Inflammatory macrophage treated with lipopolysaccharide for 1 hour (primary cell): ENCODE data around the gene RAE1.

ENCODE experiments used
- DNase-seq, 2 donors: peaks; one replicate each; pipeline ENCODE4 v3.0.0-alpha.2; 2020 to 2022

RAE1 gene

DNA sequence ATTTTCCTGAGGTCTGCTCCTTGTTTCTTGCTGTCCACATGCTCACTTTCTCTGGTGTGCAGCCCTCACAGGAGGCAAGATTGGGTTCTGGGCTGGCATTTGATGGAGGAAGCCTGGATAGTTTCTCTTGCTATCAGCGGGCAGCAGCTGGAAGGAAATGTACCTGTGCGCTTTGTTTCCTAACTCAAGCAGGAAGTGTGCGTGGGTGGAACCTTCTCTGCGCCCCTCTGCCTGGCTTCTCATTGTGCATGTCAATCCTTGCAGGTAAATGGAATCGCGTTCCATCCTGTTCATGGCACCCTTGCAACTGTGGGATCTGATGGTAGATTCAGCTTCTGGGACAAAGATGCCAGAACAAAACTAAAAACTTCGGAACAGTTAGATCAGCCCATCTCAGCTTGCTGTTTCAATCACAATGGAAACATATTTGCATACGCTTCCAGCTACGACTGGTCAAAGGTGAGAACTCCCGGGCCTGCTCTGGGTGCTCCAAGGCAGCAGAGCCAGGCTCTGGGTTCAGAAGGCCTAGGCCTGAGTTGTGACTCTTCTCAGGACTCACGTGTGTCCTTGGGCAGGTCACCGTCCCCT is 23.4 kb downstream of the RAE1 start:
- no peak for DNase-seq

DNA sequence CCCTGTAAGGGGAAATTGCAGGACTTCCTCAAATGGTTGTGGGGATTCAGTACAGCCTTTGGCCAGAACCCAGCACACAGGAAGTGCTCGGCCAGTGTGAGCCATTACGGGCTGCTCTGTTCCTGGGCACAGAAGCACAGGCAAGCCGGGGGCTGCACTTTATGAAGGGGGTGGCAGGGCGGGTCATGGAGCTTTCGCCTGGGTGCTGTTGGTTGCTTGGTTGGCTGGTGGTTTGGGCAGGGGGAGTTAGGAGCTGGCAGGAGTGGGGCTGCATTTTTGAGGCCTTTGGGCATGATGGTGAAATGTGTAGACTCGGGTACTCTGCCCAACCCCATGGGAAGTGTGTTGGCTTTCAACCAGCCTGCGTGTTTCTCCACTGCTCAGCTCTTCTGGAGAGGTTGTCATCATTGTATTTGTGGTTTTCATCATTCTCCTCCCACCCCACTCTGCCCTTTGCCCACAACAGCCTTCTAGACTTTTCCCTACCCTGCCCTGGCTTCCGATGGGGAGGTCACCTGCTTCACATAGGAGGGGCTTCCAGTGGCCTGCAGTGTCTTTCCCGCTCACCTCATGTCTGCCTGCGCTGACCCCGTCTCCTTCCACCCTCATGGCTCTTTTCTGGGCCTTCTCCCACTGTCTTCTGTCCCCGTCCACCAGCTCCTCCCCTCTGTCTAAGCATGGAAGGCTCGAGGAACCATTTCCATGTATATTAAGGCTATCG is 24.0 kb downstream of the RAE1 start:
- peak; percentile 80 to 82 for DNase-seq

DNA sequence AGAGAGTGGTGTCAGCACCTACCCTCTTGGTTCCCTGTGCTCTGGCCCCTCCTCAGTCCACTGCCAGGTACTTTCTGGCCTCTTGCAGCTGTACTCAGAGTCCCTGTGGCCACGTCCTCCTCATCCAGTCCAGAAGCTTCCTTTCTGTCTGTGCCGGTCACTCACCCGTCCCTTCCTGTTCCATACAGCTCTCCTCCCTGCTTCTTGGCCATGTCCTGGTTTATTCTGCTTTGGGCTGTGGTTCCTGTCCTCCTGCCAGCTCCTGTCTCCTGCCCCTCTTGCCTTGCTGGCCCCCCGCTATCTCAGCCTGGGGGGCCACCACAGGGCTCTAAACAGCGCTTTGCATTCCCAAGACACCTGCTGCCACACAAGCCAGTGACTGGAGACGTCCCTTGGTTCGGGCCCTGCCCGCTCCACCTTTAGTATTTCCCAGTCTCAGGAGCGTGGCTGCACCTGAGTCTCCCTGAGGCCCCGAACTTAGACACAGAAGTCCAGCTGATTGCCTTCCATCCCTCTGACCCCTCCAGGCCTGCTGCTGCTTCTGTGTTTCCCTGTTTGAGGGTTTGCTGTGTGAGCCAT is 24.7 kb downstream of the RAE1 start:
- DNase-seq, result no peak

- no peak for DNase-seq
Observed at GRCh38 chr20:57377350-57377749, 26.3 kb downstream of the RAE1 start.

DNA sequence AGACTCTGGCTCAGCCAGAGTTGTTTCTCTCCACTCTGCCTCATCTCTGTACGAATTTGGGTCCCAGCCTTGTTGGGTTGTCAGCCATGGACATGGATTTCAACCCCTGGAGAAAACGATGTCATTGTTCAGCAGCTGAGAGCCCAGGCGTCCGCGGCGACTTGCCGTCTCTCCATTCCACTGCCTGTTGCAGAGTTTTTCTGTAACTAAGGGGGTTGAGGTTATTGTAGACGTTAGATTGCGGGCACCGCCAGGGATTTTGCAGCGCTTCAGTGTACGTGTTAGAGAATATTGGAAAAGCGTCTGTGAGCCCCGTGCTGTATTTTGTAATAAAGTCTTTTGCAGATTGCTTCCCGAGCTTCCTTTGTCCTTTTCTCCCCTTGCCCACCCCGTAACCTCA is 27.1 kb downstream of the RAE1 start:
- DNase-seq, result no peak

- DNase-seq, result no peak
Observed at GRCh38 chr20:57378646-57379262, 27.7 kb downstream of the RAE1 start.

DNA sequence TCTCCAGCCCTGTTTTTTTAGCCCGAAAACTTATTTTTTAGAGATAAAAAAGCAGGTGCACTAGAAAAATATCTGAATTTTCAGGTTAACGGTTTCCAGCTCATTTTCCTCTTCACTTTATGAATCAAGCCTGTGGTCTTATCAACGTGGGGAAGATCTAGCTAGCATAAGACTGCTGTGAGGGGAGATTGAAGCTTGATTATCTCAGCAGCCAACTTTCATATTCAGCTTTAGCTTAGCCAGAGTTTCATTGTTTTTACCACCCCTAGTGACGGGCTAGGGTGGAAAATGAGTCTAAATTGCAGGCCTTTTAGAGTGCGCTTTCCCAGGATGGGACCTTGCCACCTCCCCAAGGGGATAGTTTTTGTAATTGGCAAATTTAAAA is 28.2 kb downstream of the RAE1 start:
- DNase-seq, result no peak

DNA sequence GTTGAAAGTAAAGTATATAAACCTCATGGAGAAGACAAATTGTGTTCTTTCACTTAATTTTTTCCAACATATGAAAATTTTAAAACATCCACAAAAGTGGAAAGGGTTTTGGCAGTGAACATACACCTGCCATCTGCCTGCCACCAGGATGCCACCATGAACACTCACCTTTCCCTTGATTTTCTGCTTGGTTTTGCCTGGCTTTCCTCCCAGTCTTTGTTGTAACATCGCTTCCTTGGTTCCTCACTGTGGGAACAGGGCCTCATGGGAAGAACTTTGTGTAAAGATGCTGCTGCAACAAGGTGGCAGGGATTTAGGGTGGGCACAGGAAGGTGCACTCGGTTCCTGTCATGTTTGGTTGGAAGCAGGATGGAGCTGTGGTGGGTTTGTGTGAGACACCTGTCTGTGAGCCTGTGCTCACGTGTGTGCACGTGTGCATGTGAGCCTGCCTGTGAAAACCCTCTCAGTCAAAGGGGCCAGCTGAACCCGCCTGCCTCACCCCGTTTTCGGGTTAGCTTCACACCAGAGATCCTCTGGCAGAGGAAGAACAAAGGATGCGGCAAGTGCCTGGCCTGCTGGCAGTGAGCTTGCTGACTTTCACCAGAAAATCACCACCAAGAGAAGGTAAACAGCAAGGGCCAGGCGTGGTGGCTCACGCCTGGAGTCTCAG is 29.2 kb downstream of the RAE1 start:
- no peak for DNase-seq

DNA sequence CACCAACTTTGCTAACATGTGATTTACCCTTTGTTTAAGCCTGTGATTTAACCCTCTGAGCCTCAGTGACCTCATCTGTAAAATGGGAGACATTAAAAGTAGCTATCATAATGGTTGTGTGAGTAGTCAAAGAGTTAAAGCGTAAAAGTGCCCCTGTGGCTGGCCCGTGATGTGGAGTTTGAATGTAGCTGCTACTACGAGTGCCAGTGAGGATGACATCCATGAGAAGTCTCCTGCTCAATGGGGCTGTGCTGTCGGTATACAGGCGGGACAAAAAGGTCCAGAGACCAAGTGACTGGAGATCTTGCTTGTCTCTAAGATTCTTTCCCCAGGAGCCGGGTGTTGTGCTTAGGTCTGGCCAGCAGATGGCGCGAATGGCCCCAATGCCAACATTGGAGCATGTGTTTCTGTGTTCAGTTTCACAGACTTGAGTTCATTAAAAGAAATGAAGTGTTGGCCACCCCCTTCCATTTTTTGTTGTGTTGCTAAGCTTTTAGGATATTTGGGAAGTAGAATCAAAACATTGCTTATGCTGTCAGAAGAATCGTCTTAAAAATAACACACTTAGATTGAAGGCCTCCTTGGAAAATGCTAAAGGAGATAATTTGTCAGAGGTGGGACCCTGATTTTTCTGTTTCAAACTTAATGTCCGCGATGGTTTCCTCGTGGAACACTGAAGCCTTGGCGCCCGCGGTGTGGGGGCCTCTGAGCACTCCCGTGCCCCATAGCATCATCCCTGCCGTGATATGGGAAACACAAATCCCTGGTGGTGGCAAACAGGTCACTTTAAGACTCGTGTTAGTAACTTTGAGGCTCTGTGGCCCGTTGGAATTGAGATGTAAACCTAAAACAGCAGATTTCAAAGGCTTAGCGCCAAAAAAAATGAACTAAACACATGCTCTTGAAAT is 30.8 kb downstream of the RAE1 start:
- DNase-seq, result peak; percentile 66 to 97

- DNase-seq, result no peak
Observed at GRCh38 chr20:57382516-57382915, 31.5 kb downstream of the RAE1 start.

DNA sequence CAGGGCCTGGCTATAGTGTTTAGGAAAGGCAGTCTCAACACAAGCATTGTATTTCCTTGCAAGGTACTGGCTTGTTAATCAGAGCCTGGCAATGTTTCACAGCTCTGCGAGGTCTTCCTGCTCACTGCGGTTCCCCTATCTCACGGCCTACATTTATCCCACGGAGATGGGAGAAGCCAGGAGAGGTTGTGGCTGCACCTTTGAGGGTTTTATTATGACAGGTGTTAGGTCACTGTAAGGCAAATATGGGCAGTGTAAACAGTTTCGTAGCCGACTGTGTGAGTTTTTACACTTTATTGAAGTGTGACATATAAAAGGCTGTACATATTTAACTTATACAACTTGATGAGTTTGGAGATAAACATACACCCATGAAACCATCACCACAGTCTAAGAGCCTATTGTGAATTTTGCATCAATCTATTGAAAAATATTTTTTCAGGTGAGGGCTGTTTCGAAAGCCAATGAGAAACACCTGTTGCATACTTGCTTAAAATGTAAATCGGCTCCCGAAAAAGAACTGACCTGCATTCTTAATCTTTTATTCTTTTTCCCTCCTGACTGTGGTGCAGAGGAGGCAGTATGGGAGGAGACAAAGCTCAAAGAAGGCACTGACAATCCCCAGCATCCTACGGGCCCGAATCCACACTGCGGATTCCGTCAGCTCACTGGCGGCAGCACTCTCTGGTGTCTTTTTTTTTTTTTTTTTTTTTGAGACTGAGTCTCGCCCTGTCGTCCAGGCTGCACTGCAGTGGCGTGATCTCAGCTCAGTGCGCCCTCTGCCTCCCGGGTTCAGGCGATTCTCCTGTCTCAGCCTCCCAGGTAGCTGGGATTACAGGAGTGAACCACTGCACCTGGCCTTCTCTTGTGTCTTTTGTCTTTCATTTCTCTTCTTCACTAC is 32.6 kb downstream of the RAE1 start:
- DNase-seq, result no peak

GRCh38 chr20:57384486-57384885 is 33.4 kb downstream of the RAE1 start:
- no peak for DNase-seq

- DNase-seq, result no peak
Observed at GRCh38 chr20:57384953-57385761, 34.1 kb downstream of the RAE1 start.

DNA sequence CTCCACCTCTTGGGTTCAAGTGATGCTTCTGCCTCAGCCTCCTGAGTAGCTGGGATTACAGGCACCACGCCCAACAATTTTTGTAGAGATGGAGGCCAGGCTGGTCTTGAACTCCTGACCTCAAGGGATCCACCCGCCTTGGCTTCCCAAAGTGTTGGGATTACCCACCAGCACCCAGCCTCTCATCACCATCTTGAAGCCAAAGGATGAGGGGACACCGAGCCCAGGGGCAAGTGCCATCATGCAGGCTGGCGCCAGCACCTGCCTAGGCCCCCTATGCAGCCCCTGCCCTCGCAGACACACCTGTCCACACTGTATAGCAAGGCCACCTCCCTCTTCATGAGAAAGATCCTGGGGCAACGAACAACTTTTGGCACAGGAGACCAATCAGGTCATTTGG is 34.9 kb downstream of the RAE1 start:
- DNase-seq, result no peak

GRCh38 chr20:57386762-57387161 is 35.7 kb downstream of the RAE1 start:
- DNase-seq, result no peak

DNA sequence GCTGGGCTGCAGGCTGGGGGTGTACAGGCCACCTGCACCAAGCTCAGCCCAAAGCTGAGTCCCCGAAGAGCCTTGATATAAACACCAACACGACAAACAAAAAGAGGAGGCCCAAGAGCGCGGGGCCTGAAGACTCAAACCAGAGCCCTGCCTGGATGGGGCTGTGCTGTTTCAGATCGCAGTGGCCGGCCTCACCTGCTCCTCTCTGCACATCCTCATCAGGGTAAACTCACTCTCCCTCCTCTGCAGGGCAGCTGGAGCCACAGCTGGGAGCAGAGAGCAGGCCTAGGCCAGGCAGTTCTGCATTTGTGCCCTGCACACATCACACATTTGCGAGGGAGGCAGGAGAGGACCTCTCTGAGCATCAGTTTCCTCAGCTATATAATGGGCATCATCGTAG is 36.4 kb downstream of the RAE1 start:
- DNase-seq, result no peak

DNA sequence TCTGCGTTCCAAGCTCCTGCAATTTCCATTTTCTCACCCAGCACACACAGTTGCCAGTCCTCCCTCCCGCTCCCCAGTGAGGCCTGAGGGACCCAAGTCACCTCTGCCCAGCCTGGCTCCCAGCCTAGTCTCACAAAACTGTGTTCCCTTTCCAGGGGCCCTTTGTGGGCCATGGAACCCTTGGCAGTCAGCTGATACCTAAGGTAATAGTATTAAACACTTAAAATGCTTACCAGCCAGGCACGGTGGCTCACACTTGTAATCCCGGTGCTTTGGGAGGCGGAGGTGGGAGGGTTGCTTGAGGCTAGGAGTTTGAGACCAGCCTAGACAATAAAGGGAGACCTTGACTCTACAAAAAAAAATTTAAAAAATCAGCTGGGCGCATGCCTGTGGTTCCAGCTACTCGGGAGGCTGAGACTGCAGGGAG is 36.9 kb downstream of the RAE1 start:
- DNase-seq, result no peak

- DNase-seq, result no peak
Observed at GRCh38 chr20:57388953-57389694, 38.1 kb downstream of the RAE1 start.
